Epithelial cell of esophagus (primary cell): ENCODE data around the gene SMARCA1.
A peak's percentile ranks its signal among the peaks of the same experiment; 100 is the strongest.

ENCODE experiments used
- DNase-seq: peaks from one replicate; pipeline ENCODE4 v3.0.0; 2010; ENCODE audit warnings: low read depth
- H3K4me3 ChIP-seq: 2 replicates; pipeline ENCODE4 v1.5.1; 2011; ENCODE audit warnings: mild to moderate bottlenecking, low read length, control low read depth
- TF ChIP-seq, protein P1 (sequence below): IDR thresholded peaks from 2 replicates; pipeline ENCODE4 v1.5.1; 2011; ENCODE audit warnings: low read depth, mild to moderate bottlenecking, low read length, control low read depth, inconsistent platforms; ENCODE audit not compliant: insufficient read depth; ENCODE audit errors: missing control alignments

The SMARCA1 gene

GRCh38 chrX:129472116-129472515, 51.2 kb downstream of the SMARCA1 start:
- peak; percentile 38 for DNase-seq
- TF ChIP-seq, protein P1, sequence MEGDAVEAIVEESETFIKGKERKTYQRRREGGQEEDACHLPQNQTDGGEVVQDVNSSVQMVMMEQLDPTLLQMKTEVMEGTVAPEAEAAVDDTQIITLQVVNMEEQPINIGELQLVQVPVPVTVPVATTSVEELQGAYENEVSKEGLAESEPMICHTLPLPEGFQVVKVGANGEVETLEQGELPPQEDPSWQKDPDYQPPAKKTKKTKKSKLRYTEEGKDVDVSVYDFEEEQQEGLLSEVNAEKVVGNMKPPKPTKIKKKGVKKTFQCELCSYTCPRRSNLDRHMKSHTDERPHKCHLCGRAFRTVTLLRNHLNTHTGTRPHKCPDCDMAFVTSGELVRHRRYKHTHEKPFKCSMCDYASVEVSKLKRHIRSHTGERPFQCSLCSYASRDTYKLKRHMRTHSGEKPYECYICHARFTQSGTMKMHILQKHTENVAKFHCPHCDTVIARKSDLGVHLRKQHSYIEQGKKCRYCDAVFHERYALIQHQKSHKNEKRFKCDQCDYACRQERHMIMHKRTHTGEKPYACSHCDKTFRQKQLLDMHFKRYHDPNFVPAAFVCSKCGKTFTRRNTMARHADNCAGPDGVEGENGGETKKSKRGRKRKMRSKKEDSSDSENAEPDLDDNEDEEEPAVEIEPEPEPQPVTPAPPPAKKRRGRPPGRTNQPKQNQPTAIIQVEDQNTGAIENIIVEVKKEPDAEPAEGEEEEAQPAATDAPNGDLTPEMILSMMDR: no peak
- H3K4me3 ChIP-seq: no peak overlapping the region

DNA sequence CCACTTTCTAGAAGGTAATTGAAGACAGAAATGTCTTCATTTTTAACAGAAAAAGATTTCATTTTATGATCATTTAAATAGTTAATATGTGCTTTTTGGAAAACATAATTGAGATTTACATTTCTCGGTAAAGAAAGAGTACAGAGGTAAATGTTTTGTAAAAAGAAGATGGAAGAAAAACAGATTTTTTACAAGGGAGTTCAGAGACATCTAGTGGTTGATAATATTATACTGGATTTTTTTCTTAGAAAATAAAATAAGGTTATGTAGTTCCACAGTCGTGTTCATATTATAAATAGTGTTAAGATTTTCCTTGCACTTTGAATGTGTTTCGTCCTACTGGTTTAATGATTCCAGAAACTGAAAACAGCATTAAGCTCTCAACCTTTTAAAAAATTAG, 60.6 kb downstream of the SMARCA1 start:
- H3K4me3 ChIP-seq: no peak overlapping the region
- no peak for DNase-seq
- TF ChIP-seq, protein P1: no peak

GRCh38 chrX:129461801-129462456, 61.4 kb downstream of the SMARCA1 start:
- no peak for DNase-seq
- TF ChIP-seq, protein P1: no peak
- no peak overlapping the region for H3K4me3 ChIP-seq

- no peak for DNase-seq
- no peak overlapping the region for H3K4me3 ChIP-seq
- TF ChIP-seq, protein P1: no peak
These were observed 70.8 kb downstream of the SMARCA1 start for GRCh38 chrX:129452523-129452922.

DNA sequence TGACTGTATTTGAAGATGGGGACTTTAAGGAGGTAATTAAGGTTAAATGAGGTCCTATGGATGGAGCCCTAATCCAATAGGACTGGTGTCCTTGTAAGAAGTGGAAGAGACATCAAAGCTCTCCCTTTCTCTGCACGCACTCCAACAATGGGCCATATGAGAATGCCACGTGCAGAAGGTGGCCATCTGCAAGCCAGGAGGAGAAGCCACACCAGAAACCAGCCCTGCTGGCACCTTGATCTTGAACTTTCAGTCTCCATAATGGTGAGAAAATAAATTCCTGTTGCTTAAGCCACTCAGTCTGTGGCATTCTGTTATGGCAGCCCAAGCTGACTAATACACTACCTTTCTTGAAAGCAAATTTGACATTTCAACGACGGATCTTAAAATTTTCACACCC, 73.2 kb downstream of the SMARCA1 start:
- DNase-seq: no peak
- TF ChIP-seq, protein P1: no peak
- H3K4me3 ChIP-seq: no peak overlapping the region

DNA sequence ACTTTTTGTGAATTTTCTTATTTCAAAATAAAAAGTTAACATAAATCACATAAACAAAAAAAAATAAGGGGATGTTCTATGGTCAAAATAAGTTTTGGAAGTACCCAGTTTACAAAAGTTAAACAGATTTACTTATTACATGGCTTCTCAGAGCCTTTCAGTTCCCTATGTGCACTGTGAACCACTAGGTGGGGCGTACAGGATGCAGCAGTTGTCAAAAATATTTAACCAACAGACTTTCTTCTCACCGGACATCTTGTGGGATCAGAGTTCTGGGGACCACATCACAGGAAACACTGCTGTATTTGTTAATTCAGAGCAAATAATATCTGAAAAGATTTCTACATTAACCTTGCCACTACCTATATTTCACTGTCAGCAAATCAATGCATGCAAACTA, 74.1 kb downstream of the SMARCA1 start:
- DNase-seq: no peak
- TF ChIP-seq, protein P1: no peak
- H3K4me3 ChIP-seq: no peak overlapping the region

- TF ChIP-seq, protein P1: no peak
- no peak overlapping the region for H3K4me3 ChIP-seq
- no peak for DNase-seq
These were observed 77.9 kb downstream of the SMARCA1 start for GRCh38 chrX:129445436-129445835.
